Gastrocnemius medialis (tissue), 4 donors: ENCODE results near the gene LRRC8C. TPM values are rescaled to one million over a fixed set of nuclear protein-coding genes. Genes with fewer than 3 reads are reported as not detected.

ENCODE experiments used
- ATAC-seq, 2 donors: fragments of 150-250 bp; one replicate each; pipeline ENCODE4 v1.9.1; 2016
- DNase-seq, 2 donors: peaks; one replicate each; pipeline ENCODE4 v3.0.0-alpha.2; 2019
- H3K27ac ChIP-seq, 4 donors: fragments of 200-600 bp; sonication (generic); 1 replicate in 1 of 4; 2 replicates in 3 of 4; pipeline ENCODE4 v1.5.1; 2016 to 2018; ENCODE audit warnings: mild to moderate bottlenecking in 2 of 4, moderate library complexity in 1 of 4
- H3K27me3 ChIP-seq, 3 donors: fragments of 200-600 bp; sonication (generic) in 2 of 3; 1 replicate in 1 of 3; 2 replicates in 2 of 3; pipeline versions ENCODE4 v1.5.1 to v1.6.0; 2016 to 2019; ENCODE audit warnings: mild to moderate bottlenecking in 1 of 3, moderate library complexity in 1 of 3
- H3K36me3 ChIP-seq, 2 donors: fragments of 200-600 bp; sonication (generic) in 1 of 2; one replicate each; pipeline ENCODE4 v1.5.1; 2017 to 2018
- H3K4me1 ChIP-seq, 2 donors: fragments of 200-600 bp; sonication (generic) in 1 of 2; one replicate each; pipeline ENCODE4 v1.5.1; 2016 to 2017; ENCODE audit warnings: mild to moderate bottlenecking in 2 of 2
- H3K4me3 ChIP-seq, 4 donors: fragments of 200-600 bp; sonication (generic) in 3 of 4; 1 replicate in 1 of 4; 2 replicates in 3 of 4; pipeline ENCODE4 v1.5.1; 2016 to 2019; ENCODE audit warnings: mild to moderate bottlenecking in 2 of 4
- H3K9me3 ChIP-seq, 3 donors: fragments of 200-600 bp; sonication (generic) in 2 of 3; 1 replicate in 1 of 3; 2 replicates in 2 of 3; pipeline ENCODE4 v1.5.1; 2016 to 2019
- POLR2A ChIP-seq, 2 donors: fragments of 450-650 bp; IDR thresholded peaks; one replicate each; pipeline ENCODE4 v1.6.1; 2017; ENCODE audit warnings: antibody characterized with exemption in 2 of 2, mild to moderate bottlenecking in 2 of 2, moderate library complexity in 2 of 2
- in situ Hi-C, 4 donors: fragments of 200-750 bp; cut with MboI; loops; one replicate each; pipeline versions ENCODE4 v1.15.0 to v1.8.0; 2017; ENCODE audit warnings: low sequenced_read_pairs in 4 of 4
- intact Hi-C: fragments of 100-400 bp; cut with DNase I; formaldehyde crosslinking; loops from one replicate; pipeline ENCODE4 v1.15.1; 2023; ENCODE audit warnings: low total_unique reads
- total RNA-seq, 4 donors: library from RNA; depleted of rRNA; stranded (reverse); fragments of >200 nt; gene quantifications; one replicate each; pipeline versions ENCODE4 v1.1.0 to v1.2.3, GENCODE V29; 2016
- TF ChIP-seq, protein P1 (sequence below), 5 experiments: fragments of 450-650 bp in 3 of 5; fragments of 200-600 bp in 2 of 5; sonication (generic) in 2 of 5; IDR thresholded peaks in 4 of 5; conservative IDR thresholded peaks in 1 of 5; 1 replicate in 4 of 5; 2 replicates in 1 of 5; pipeline ENCODE4 v1.5.1; 2016 to 2019; ENCODE audit warnings: antibody characterized with exemption in 5 of 5, mild to moderate bottlenecking in 3 of 5, moderate library complexity in 3 of 5

LRRC8C gene
- total RNA-seq, 4 donors from 2014 or later, result 2.9 to 5.8 (median 4.1) TPM

DNA sequence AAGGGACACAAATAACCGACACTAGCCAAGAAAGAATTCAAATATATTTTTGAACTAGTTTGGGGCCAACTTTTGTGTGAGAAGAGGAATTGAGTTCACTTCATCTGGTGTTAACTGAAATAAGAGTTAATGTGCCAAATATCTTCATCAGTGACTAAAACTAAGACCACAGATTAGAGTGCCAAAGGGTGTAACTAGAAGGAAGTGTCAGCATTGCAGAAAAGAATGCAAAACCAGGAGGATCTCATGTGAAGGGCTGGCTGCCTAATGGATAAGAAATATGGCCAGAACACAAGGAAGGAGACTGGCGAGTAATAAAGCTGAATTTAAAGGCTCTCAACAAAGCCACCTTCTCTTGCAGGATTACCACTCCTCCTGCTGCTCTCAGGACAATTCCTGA lies 126.1 kb downstream of the LRRC8C start:
- Histone ChIP-seq H3K27ac (peak overlapping the region; percentile 7 to 35 (median 28)), H3K4me3 (no peak overlapping the region), H3K27me3 (no peaks in the 10 kb centered on the region), H3K4me1 (peaks cover 10 to 30% of the 10 kb centered on the region in 2 donors), H3K9me3 (no peaks in the 10 kb centered on the region), H3K36me3 (no peaks in the 10 kb centered on the region)
- TF ChIP-seq, protein P1, sequence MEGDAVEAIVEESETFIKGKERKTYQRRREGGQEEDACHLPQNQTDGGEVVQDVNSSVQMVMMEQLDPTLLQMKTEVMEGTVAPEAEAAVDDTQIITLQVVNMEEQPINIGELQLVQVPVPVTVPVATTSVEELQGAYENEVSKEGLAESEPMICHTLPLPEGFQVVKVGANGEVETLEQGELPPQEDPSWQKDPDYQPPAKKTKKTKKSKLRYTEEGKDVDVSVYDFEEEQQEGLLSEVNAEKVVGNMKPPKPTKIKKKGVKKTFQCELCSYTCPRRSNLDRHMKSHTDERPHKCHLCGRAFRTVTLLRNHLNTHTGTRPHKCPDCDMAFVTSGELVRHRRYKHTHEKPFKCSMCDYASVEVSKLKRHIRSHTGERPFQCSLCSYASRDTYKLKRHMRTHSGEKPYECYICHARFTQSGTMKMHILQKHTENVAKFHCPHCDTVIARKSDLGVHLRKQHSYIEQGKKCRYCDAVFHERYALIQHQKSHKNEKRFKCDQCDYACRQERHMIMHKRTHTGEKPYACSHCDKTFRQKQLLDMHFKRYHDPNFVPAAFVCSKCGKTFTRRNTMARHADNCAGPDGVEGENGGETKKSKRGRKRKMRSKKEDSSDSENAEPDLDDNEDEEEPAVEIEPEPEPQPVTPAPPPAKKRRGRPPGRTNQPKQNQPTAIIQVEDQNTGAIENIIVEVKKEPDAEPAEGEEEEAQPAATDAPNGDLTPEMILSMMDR (IDR thresholded peaks at IDR 0.05 in 4 of 5, conservative IDR thresholded peaks at IDR 0.05 in 1 of 5), result no peak
- intact Hi-C loops (loop anchor here (10.0 kb wide), 1 partner anchor 64 kb away; no protein-coding TSS in a partner anchor), in situ Hi-C loops (loop anchor here in 3 of 4 donors (25.0 kb wide), 2 partner anchors 122 to 247 kb away; partner anchors contain the start of genes LRRC8C (in 2 of the 3) and LRRC8B (in 1 of the 3))
- DNase-seq (no peak), ATAC-seq (no peak)

DNA sequence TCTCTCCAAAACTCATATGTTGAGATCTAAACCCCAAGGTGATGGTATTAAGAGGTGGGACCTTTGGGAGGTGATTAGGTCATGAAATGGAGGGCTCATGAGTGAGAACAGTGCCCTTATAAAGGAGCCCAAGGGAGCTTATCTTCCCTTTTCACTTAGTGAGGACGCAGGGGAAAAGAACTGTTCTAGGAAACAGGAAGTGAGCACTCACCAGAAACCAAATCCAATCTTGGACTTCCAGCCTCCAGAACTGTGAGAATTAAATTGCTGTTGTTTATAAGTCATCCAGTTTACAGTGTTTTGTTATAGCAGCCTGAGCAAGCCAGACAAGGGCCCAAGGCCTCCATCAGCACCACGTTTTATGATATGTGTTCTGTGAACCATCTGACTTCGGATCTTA lies 127.6 kb downstream of the LRRC8C start:
- Histone ChIP-seq H3K9me3 (no peaks in the 10 kb centered on the region), H3K4me3 (no peak overlapping the region), H3K4me1 (peaks cover 10 to 30% of the 10 kb centered on the region in 2 donors), H3K27ac (peak overlapping the region in 3 of 4 donors; percentile 51 to 75 (median 58)), H3K36me3 (no peaks in the 10 kb centered on the region), H3K27me3 (no peaks in the 10 kb centered on the region)
- intact Hi-C loops, result loop anchor here (10.0 kb wide), 1 partner anchor 166 kb away; no protein-coding TSS in a partner anchor
- DNase-seq (no peak), ATAC-seq (no peak)
- no peak for TF ChIP-seq POLR2A (IDR thresholded peaks at IDR 0.05)
- TF ChIP-seq, protein P1 (IDR thresholded peaks at IDR 0.05 in 4 of 5, conservative IDR thresholded peaks at IDR 0.05 in 1 of 5), result no peak
- in situ Hi-C loops, result loop anchor here (5.0 to 25.0 kb wide), 6 partner anchors 123 to 286 kb away; partner anchors contain the start of genes LRRC8C (in 3 of the 4) and LRRC8B (in 1 of the 4)

DNA sequence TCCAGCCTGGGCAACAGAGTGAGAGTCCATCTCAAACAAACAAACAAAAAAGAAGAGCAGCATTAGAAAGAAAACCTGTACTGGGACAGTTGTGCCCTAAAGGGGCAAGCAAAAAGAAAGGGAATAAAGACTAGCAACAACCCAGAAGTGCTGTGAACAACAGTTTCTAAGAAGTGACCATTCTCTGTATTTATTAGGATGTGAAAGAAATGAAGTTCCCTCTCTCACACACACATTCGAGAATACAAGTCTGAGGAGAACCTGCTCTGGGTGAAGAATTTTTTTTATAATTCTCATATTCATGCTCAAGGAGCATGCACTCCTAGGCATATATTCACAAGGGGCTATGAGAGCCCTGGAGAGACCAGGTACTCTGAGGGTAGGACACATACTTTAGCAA lies 128.4 kb downstream of the LRRC8C start:
- in situ Hi-C loops, result loop anchor here (5.0 to 25.0 kb wide), 6 partner anchors 124 to 287 kb away; partner anchors contain the start of genes LRRC8C (in 3 of the 4) and LRRC8B (in 1 of the 4)
- no peaks in the 10 kb centered on the region for H3K27me3 ChIP-seq
- ATAC-seq, result no peak
- intact Hi-C loops, result loop anchor here (10.0 kb wide), 1 partner anchor 167 kb away; no protein-coding TSS in a partner anchor
- no peaks in the 10 kb centered on the region for H3K9me3 ChIP-seq
- DNase-seq, result no peak
- peaks cover 10 to 30% of the 10 kb centered on the region in 2 donors for H3K4me1 ChIP-seq
- H3K4me3 ChIP-seq, result no peak overlapping the region
- no peak for TF ChIP-seq POLR2A (IDR thresholded peaks at IDR 0.05)
- TF ChIP-seq, protein P1 (IDR thresholded peaks at IDR 0.05 in 4 of 5, conservative IDR thresholded peaks at IDR 0.05 in 1 of 5), result no peak
- no peaks in the 10 kb centered on the region for H3K36me3 ChIP-seq
- peak overlapping the region in 3 of 4 donors; percentile 62 to 75 (median 75) for H3K27ac ChIP-seq

DNA sequence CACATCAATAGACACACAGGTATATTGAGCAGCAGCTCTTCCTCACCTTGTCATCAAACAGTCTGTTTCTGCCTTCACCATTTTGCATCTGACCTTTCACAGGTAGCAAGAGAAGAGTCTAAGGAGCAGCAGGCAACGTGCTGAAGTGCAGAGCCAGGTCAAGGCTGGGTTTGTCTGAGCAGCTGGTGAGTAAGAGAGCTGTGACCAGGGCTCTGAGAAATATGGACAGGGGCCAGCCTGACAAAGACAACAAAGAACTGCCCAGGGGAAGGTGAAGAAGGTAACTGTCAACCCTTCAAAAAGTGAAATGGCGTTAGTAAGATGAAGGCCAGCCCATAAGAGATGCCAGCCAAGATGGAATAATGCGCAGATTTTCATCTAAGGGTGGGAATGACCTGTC lies 129.0 kb downstream of the LRRC8C start:
- Histone ChIP-seq H3K4me1 (peaks cover 10 to 30% of the 10 kb centered on the region in 2 donors), H3K27me3 (no peaks in the 10 kb centered on the region), H3K4me3 (peak overlapping the region in 2 of 4 donors; percentile 61 to 63), H3K9me3 (no peaks in the 10 kb centered on the region), H3K27ac (peak overlapping the region in 3 of 4 donors; percentile 62 to 75 (median 75)), H3K36me3 (no peaks in the 10 kb centered on the region)
- DNase-seq, result no peak
- intact Hi-C loops, result loop anchor here (1.0 to 10.0 kb wide), 2 partner anchors 129 to 167 kb away; partner anchors contain the start of gene LRRC8C
- no peak for ATAC-seq
- TF ChIP-seq POLR2A (IDR thresholded peaks at IDR 0.05), result no peak
- TF ChIP-seq, protein P1 (IDR thresholded peaks at IDR 0.05 in 4 of 5, conservative IDR thresholded peaks at IDR 0.05 in 1 of 5), result no peak
- in situ Hi-C loops, result loop anchor here (5.0 to 25.0 kb wide), 6 partner anchors 125 to 287 kb away; partner anchors contain the start of genes LRRC8C (in 3 of the 4) and LRRC8B (in 1 of the 4)
